GM19035 (cell line): Measurements from ENCODE around the gene COL4A2.
"Not testable (repeated sequence)": the region's sequence is repeated elsewhere in the genome, so short reads cannot be mapped to it uniquely, and the experiment has no call there.

Experiments
- ATAC-seq: cut with Tn5 transposase; IDR thresholded peaks from one replicate; pipeline ENCODE4 v1.9.1; 2021; ENCODE audit not compliant: unreplicated experiment

The COL4A2 gene

GRCh38 chr13:110374431-110375370 is 67.6 kb downstream of the COL4A2 start:
- no peak for ATAC-seq

GRCh38 chr13:110376120-110376519 is 69.0 kb downstream of the COL4A2 start:
- ATAC-seq, result no peak

DNA sequence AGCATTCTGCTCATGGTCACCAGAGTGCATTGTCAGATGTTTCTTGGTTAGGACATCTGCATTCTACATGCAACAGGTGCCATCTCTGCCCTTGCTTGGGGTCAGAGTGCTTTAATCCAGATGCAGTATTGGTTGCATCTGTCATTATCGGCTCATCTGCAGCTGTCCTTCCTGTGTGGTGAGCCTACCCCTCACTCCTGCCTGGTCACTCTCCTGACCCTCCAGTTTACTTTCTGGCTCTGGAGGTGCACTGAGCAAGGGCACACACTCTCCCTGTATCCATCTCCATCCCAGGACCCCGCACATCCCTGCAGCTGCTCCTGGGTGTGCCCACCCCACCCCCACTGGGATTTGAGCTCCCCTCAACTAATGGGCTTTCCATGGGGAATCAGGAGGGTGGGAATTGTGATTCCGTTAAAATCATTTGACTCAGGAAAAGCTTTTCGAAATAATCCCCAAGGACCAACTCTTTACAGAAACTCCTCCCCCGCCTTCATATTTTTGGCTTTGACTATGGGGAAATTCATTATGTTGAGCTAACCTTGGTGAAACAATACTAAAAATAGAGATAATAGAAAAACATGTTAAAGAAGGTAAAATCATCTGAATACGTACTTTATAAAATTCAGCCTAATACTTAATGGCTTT is 70.2 kb downstream of the COL4A2 start:
- ATAC-seq, result no peak

- ATAC-seq, result no peak
Observed at GRCh38 chr13:110377826-110378201, 70.7 kb downstream of the COL4A2 start.

- ATAC-seq, result no peak
Observed at GRCh38 chr13:110379358-110379757, 72.3 kb downstream of the COL4A2 start.

- no peak for ATAC-seq
Observed at GRCh38 chr13:110379905-110380341, 72.8 kb downstream of the COL4A2 start.

GRCh38 chr13:110380359-110381028 is 73.4 kb downstream of the COL4A2 start:
- ATAC-seq, result no peak

GRCh38 chr13:110381029-110381360 is 73.9 kb downstream of the COL4A2 start:
- no peak for ATAC-seq

DNA sequence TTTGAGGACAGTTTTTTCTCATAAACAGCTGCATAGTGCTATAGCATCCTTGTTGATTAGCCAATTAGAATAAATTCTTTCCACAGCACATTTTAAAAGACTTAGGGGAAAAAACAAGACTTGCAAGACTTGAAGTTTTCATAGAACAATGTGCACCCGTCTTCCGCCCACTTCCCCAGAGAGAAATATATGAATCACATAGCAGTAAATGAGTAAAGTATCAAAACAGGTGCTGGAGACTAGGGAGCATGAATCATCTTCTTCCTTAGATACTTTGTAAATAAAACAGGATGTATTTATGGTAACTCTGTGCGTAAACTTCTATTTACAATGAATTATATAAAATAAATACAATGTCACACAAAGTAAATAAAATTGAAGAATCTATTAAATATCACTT is 75.1 kb downstream of the COL4A2 start:
- no peak for ATAC-seq

DNA sequence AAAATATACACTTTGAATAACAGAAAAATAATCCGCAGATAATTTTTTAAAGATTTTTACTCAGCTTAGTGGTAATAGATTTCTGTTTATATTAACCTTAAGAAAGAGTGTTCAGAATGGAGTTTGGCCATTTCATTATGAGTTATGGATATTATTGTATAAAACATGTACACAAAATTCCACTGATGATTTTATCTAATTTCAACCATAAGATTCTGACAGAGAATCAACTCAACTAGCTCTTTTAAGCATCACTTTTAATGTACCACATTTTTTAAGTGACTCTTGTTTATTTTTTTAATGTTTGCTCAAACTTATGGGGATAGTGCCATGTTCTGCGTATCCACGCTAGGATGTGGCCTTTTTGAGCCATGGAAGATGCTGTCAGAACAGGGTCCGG is 75.7 kb downstream of the COL4A2 start:
- no peak for ATAC-seq

- peak; percentile 85 for ATAC-seq
Observed at GRCh38 chr13:110387451-110388107, 80.5 kb downstream of the COL4A2 start.

- ATAC-seq, result no peak
Observed at GRCh38 chr13:110388108-110388943, 81.2 kb downstream of the COL4A2 start.

GRCh38 chr13:110390567-110390966 is 83.5 kb downstream of the COL4A2 start:
- no peak for ATAC-seq

GRCh38 chr13:110391273-110391672 is 84.2 kb downstream of the COL4A2 start:
- no peak for ATAC-seq

DNA sequence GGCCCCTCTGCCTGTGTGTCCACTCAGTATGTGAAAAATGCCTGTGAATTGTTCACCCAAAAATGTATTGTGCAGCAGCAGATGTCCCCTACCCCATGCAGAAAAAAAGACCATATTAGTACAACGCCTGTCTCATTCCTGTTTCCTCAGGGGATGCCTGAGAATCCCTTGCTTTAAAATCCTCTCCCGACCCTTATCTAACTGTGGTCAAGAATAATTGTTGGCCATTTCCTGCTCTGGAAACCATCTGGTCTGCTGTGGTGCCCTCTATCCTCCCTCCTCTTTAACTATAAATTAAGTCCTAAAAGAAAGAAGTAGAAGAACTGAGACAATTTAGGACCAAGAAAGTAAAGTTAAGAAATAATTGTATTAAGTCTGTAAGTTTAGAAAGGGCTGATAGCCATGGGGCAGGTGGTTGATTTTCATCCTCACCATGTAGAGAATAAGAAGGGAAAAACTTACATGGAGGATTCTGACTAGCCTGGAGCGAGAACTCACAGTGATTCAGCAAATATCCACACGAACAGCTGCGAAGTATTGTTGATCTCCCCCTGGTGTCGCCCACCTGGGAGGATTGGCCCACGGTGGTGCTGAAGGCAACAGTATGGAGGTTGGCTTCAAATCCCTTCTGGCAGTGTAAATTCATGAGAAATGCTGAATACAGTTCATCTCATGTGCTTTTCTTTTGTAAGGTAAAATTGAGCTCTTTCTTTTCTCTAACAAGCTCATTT is 85.6 kb downstream of the COL4A2 start:
- ATAC-seq, result no peak

GRCh38 chr13:110393761-110394160 is 86.7 kb downstream of the COL4A2 start:
- ATAC-seq, result no peak

DNA sequence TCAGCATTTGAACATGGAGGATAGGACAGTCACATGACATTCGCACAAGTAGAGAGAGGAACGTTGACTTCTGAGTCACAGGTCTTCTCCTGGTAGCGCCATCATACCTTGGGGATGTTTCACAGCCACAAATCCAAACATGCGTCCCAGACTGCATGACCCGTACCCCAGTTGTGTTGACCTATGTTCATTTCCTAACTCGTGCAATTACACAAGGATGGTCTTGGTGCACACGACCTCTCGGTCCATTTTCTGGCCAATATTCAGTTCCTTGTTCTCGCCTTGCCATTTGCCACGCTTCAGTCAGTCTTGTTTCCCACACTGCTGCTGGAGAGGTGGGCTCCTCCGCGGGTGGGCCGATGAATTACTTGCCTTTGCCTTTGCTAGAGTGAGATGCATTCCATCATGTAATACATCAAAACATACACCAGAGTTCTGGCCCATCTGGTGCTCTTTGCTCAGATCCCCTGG is 87.3 kb downstream of the COL4A2 start:
- no peak for ATAC-seq

DNA sequence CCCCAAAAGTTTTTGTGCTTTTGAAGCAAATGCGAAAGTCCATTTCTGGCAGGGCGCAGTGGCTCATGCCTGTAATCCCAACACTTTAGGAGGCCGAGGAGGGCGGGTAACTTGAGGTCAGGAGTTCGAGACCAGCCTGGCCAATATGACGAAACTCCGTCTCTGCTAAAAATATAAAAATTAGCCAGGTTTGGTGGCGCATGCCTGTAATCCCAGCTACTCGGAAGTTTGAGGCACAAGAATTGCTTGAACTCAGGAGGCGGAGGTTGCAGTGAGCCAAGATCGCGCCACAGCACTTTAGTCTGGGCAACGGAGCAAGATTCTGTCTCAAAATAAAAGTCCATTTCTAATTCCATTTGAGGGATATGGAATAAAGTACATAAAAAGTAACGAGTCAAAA is 88.5 kb downstream of the COL4A2 start:
- ATAC-seq, result not testable (repeated sequence)

GRCh38 chr13:110396476-110396875 is 89.4 kb downstream of the COL4A2 start:
- ATAC-seq, result no peak
